Measurements from ENCODE around the gene ITGA11.

DNA sequence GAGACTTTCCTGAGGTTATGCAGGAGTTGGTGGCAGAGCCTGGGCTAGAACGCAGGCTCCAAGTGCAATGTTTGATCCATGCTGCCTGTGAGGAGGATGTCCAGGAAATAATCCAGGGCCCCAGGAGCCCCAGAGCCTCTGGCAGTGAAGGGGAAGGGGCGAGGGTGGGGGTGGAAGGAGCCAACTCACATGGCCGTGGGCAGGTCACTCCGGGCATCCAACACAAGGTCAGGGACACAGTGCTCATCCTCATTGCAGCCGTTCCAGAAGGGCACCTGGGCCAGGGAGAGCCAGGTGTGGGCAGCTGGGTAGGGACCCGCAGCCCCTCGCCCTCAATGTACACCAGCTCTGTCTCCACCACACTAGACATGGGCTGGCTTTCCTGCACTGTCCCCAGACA, 110.7 kb downstream of the ITGA11 start:
- TF ChIP-seq, protein P1, sequence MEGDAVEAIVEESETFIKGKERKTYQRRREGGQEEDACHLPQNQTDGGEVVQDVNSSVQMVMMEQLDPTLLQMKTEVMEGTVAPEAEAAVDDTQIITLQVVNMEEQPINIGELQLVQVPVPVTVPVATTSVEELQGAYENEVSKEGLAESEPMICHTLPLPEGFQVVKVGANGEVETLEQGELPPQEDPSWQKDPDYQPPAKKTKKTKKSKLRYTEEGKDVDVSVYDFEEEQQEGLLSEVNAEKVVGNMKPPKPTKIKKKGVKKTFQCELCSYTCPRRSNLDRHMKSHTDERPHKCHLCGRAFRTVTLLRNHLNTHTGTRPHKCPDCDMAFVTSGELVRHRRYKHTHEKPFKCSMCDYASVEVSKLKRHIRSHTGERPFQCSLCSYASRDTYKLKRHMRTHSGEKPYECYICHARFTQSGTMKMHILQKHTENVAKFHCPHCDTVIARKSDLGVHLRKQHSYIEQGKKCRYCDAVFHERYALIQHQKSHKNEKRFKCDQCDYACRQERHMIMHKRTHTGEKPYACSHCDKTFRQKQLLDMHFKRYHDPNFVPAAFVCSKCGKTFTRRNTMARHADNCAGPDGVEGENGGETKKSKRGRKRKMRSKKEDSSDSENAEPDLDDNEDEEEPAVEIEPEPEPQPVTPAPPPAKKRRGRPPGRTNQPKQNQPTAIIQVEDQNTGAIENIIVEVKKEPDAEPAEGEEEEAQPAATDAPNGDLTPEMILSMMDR (IDR thresholded peaks at IDR 0.05) = no peak
- no peak for TF ChIP-seq ZFX (IDR thresholded peaks at IDR 0.05; ENCODE audit: borderline replicate concordance)
